K562 (cell line): ENCODE data around the gene SLC25A42. TPM values are rescaled to one million over a fixed set of nuclear protein-coding genes. Genes with fewer than 3 reads are reported as not detected.

ENCODE experiments used
- ATAC-seq: fragments of 200-7000 bp; cut with Tn5 transposase; 3 replicates; pipeline ENCODE4 v1.9.1; 2020; ENCODE audit warnings: moderate library complexity
- BruUV-seq: library from RNA; stranded (reverse); fragments of 400-500 nt; replicated peaks from 2 replicates; lab custom pipeline; 2021; lab: Mats Ljungman, UMichigan
- CTCF ChIA-PET: fragments of 300-600 bp; formaldehyde crosslinking; extraction: SDS; loops from one replicate; lab custom pipeline; 2021; ENCODE audit warnings: low intra/inter-chr PET ratio; lab: Yijun Ruan, JAX
- POLR2A ChIA-PET: fragments of 300-600, 350-650 bp; sonication (Branson Sonifier 250); formaldehyde crosslinking; extraction: SDS; loops from one replicate; lab custom pipeline; 2021; ENCODE audit warnings: antibody characterized with exemption, inconsistent platforms; lab: Yijun Ruan, JAX
- DNase-seq, 4 experiments: peaks; one replicate each; pipeline versions ENCODE4 v3.0.0 to v3.0.0-alpha.2; 2011 to 2018; ENCODE audit warnings: low spot score in 3 of 4, mixed read lengths in 3 of 4; ENCODE audit errors: extremely low read depth in 1 of 4
- FAIRE-seq: peaks from 2 replicates; lab custom pipeline; 2011; peaks lifted over from hg19 to GRCh38; lab: Jason Lieb, UNC
- H2AFZ ChIP-seq: 2 replicates; pipeline ENCODE4 v1.6.0; 2011; ENCODE audit warnings: low read depth, low read length, control low read depth, inconsistent platforms
- H3K27ac ChIP-seq: fragments of 200-600 bp; 3 replicates; pipeline ENCODE4 v1.8.0; 2011; ENCODE audit warnings: low read depth, mild to moderate bottlenecking, control low read depth, inconsistent platforms, low read length, moderate library complexity, mixed read lengths; ENCODE audit errors: extremely low read depth
- H3K27me3 ChIP-seq, 2 experiments: fragments of 300-600 bp in 1 of 2; 2 replicates in 1 of 2; 3 replicates in 1 of 2; pipeline versions ENCODE4 v1.6.0 to v1.8.0; 2011; ENCODE audit warnings: inconsistent platforms in 2 of 2, low read length in 2 of 2, mild to moderate bottlenecking in 1 of 2, mixed read lengths in 1 of 2, moderate library complexity in 1 of 2; ENCODE audit not compliant: control insufficient read depth in 2 of 2, insufficient read depth in 2 of 2
- H3K36me3 ChIP-seq: fragments of 300-600 bp; 3 replicates; pipeline ENCODE4 v1.8.0; 2011; ENCODE audit warnings: mild to moderate bottlenecking, low read length, inconsistent platforms; ENCODE audit not compliant: control insufficient read depth, insufficient read depth
- H3K4me1 ChIP-seq, 2 experiments: fragments of 200-600 bp in 1 of 2; replicated peaks in 1 of 2; 2 replicates in 1 of 2; 3 replicates in 1 of 2; pipeline versions ENCODE4 v1.5.1 to v1.8.0; 2011; ENCODE audit warnings: inconsistent platforms in 2 of 2, low read length in 2 of 2, mild to moderate bottlenecking in 1 of 2, mixed read lengths in 1 of 2, moderate library complexity in 1 of 2; ENCODE audit not compliant: control insufficient read depth in 2 of 2, insufficient read depth in 2 of 2
- H3K4me2 ChIP-seq: 2 replicates; pipeline ENCODE4 v1.6.1; 2011; ENCODE audit warnings: low read length, control low read depth, inconsistent platforms, mixed read lengths; ENCODE audit not compliant: insufficient read depth
- H3K4me3 ChIP-seq: fragments of 200-600 bp; sonication (generic), shearing (Covaris generic); 2 replicates; pipeline ENCODE4 v1.5.1; 2016; ENCODE audit warnings: control low read depth, inconsistent platforms
- H3K79me2 ChIP-seq: fragments of 200-600 bp; 3 replicates; pipeline ENCODE4 v1.8.0; 2011; ENCODE audit warnings: low read length, inconsistent platforms; ENCODE audit not compliant: control insufficient read depth, insufficient read depth
- H3K9ac ChIP-seq, 2 experiments: 2 replicates each; pipeline versions ENCODE4 v1.6.0 to v1.6.1; 2011; ENCODE audit warnings: low read depth in 2 of 2, low read length in 2 of 2, control low read depth in 1 of 2, inconsistent platforms in 1 of 2, mild to moderate bottlenecking in 1 of 2, mixed read lengths in 1 of 2; ENCODE audit not compliant: insufficient read depth in 1 of 2
- H3K9me1 ChIP-seq: one replicate; pipeline ENCODE4 v1.6.0; 2011; ENCODE audit warnings: inconsistent platforms, mild to moderate bottlenecking, low read length, moderate library complexity; ENCODE audit not compliant: control insufficient read depth, insufficient read depth
- H3K9me3 ChIP-seq: replicated peaks from 2 replicates; pipeline ENCODE4 v1.5.1; 2011; ENCODE audit warnings: low read depth, low read length, inconsistent platforms; ENCODE audit not compliant: control insufficient read depth, insufficient read depth
- H4K20me1 ChIP-seq: replicated peaks from 2 replicates; pipeline ENCODE4 v1.6.1; 2011; ENCODE audit warnings: low read length, inconsistent platforms, mixed read lengths; ENCODE audit not compliant: control insufficient read depth, insufficient read depth
- ARID2 ChIP-seq: fragments of 450-650 bp; IDR thresholded peaks from 2 replicates; pipeline ENCODE4 v1.6.1; 2017; ENCODE audit warnings: antibody characterized with exemption, mild to moderate bottlenecking
- CCAR2 ChIP-seq: fragments of 200-400 bp; formaldehyde crosslinking; IDR thresholded peaks from 2 replicates; pipeline ENCODE4 v1.6.1; 2017; ENCODE audit warnings: mild to moderate bottlenecking, low read depth, low read length
- CEBPB ChIP-seq: fragments of 450-650 bp; IDR thresholded peaks from 2 replicates; pipeline ENCODE4 v1.6.1; 2016; ENCODE audit warnings: missing genetic modification characterization, missing compliant biosample characterization
- CEBPG ChIP-seq, 3 experiments: fragments of 200-800 bp in 1 of 3; sonication (Bioruptor generic) in 1 of 3; sonication (generic) in 1 of 3; formaldehyde crosslinking in 1 of 3; IDR thresholded peaks in 2 of 3; conservative IDR thresholded peaks in 1 of 3; 2 replicates each; pipeline versions ENCODE4 v1.6.1 to v1.8.0; 2016 to 2022; ENCODE audit warnings: missing compliant biosample characterization in 2 of 3, missing genetic modification characterization in 2 of 3, mild to moderate bottlenecking in 1 of 3, missing genetic modification reagents in 1 of 3
- DACH1 ChIP-seq: fragments of 450-650 bp; IDR thresholded peaks from 2 replicates; pipeline ENCODE4 v1.6.1; 2018; ENCODE audit not compliant: partially characterized antibody
- HBP1 ChIP-seq: fragments of 450-650 bp; formaldehyde crosslinking; IDR thresholded peaks from 2 replicates; pipeline ENCODE4 v1.4.0; 2022; ENCODE audit warnings: missing genetic modification characterization
- NFRKB ChIP-seq: fragments of 450-650 bp; IDR thresholded peaks from 2 replicates; pipeline ENCODE4 v1.6.1; 2016; ENCODE audit warnings: low read depth
- NONO ChIP-seq, 2 experiments: fragments of 200-400 bp in 1 of 2; fragments of 450-650 bp in 1 of 2; formaldehyde crosslinking in 1 of 2; IDR thresholded peaks; 2 replicates each; pipeline ENCODE4 v1.6.1; 2017; ENCODE audit warnings: low read depth in 2 of 2, mild to moderate bottlenecking in 2 of 2, moderate library complexity in 2 of 2, low read length in 1 of 2
- POLR2A ChIP-seq: fragments of 450-650 bp; conservative IDR thresholded peaks from 2 replicates; pipeline ENCODE4 v1.6.1; 2016
- TBL1XR1 ChIP-seq, 2 experiments: IDR thresholded peaks; 2 replicates each; pipeline ENCODE4 v1.6.1; 2012; ENCODE audit warnings: improper control_type of control experiment in 2 of 2, low read length in 2 of 2, mild to moderate bottlenecking in 1 of 2
- THAP7 ChIP-seq: fragments of 250-450 bp; sonication (Bioruptor Pico); IDR thresholded peaks from 2 replicates; pipeline ENCODE4 v1.5.0; 2021
- THRAP3 ChIP-seq: fragments of 450-650 bp; IDR thresholded peaks from 2 replicates; pipeline ENCODE4 v1.6.1; 2016; ENCODE audit warnings: mild to moderate bottlenecking, inconsistent platforms, borderline replicate concordance
- ZBTB17 ChIP-seq: fragments of 450-650 bp; formaldehyde crosslinking; IDR thresholded peaks from 2 replicates; pipeline ENCODE4 v1.4.0; 2020; ENCODE audit warnings: mild to moderate bottlenecking
- ZBTB49 ChIP-seq: sonication (generic); formaldehyde crosslinking; IDR thresholded peaks from 2 replicates; pipeline ENCODE4 v1.8.0; 2022; ENCODE audit warnings: missing genetic modification reagents, mild to moderate bottlenecking, borderline replicate concordance
- ZKSCAN8 ChIP-seq: fragments of 200-800 bp; sonication (Bioruptor generic); IDR thresholded peaks from 2 replicates; pipeline ENCODE4 v1.6.1; 2016; ENCODE audit warnings: missing genetic modification characterization, missing compliant biosample characterization
- ZNF24 ChIP-seq: fragments of 450-650 bp; IDR thresholded peaks from 2 replicates; pipeline ENCODE4 v1.6.1; 2016
- ZNF347 ChIP-seq: fragments of 450-650 bp; formaldehyde crosslinking; IDR thresholded peaks from 2 replicates; pipeline ENCODE4 v1.4.0; 2020; ENCODE audit warnings: low read depth, mild to moderate bottlenecking, moderate library complexity
- ZNF354B ChIP-seq: fragments of 250-450 bp; sonication (Bioruptor Pico); IDR thresholded peaks from 2 replicates; pipeline ENCODE4 v1.4.0; 2020
- WGBS: fragments of 100-300 bp; shearing (Covaris generic); methylation state at CpG from one replicate; pipeline ENCODE4 v1.1.6; 2016; ENCODE audit warnings: low coverage, mixed read lengths; ENCODE audit not compliant: insufficient coverage; ENCODE audit errors: missing lambda C conversion rate; 5-methylcytosine and 5-hydroxymethylcytosine counted together
- in situ Hi-C: fragments of 300-500 bp; cut with MboI; formaldehyde crosslinking; loops from 4 replicates; pipeline ENCODE4 v1.15.0; 2018; ENCODE audit warnings: inconsistent platforms, mixed read lengths
- intact Hi-C: fragments of 100-400 bp; cut with micrococcal nuclease; formaldehyde crosslinking; loops from 2 replicates; pipeline ENCODE4 v1.14.2; 2022
- polyA plus RNA-seq, 8 experiments: library from polyadenylated mRNA; depleted of rRNA in 4 of 8; stranded (reverse) in 5 of 8; unstranded in 3 of 8; fragments of >200 nt; fragmentation: Nextera tagmentation in 2 of 8; fragmentation: Illumina TruSeq in 1 of 8; extraction: Ambion mirVana in 2 of 8; extraction: Trizol in 1 of 8; gene quantifications; 2 replicates each; pipeline versions ENCODE4 v1.2.1 to v1.2.3, GENCODE V29; 2011 to 2014; ENCODE audit warnings: inconsistent platforms in 1 of 8, missing spikeins in 1 of 8
- total RNA-seq, 7 experiments: library from RNA; depleted of rRNA in 6 of 7; stranded (reverse); fragments of >200 nt in 6 of 7; fragmentation: Illumina TruSeq in 2 of 7; extraction: Trizol in 2 of 7; gene quantifications; 2 replicates each; pipeline versions ENCODE4 v1.2.1 to v1.2.3, GENCODE V29; 2011 to 2021; ENCODE audit warnings: low replicate concordance in 1 of 7

Gene SLC25A42
- total and polyA plus RNA-seq, 9 of the 15 experiments (the other 6 are each of a cell fraction or from before 2014, with no cell fraction given): 0.59 to 32.2 (median 14.1) TPM

GRCh38 chr19:19043881-19044280 is 19.9 kb upstream of the SLC25A42 start (continued):
- no peak for TF ChIP-seq ZKSCAN8 (CRISPR knock-in tag)
- TF ChIP-seq NONO (IDR thresholded peaks at IDR 0.05; ENCODE audit: low read depth in 2 of 2, low read length in 1 of 2): no peak
- no peak for TF ChIP-seq THAP7 (CRISPR knock-in tag)
- no peak for TF ChIP-seq ZNF347
- TF ChIP-seq THRAP3: no peak
- TF ChIP-seq HBP1 (CRISPR knock-in tag): no peak

GRCh38 chr19:19049406-19049805 is 14.4 kb upstream of the SLC25A42 start:
- CTCF ChIA-PET: no interaction called here
- H3K9ac ChIP-seq: no peak overlapping the region
- in situ Hi-C loops: loop anchor here (10.0 kb wide), 1 partner anchor 275 kb away; the partner anchor contains the start of genes MAU2 and SUGP1
- peaks cover 4% of the 10 kb centered on the region for H3K9me1 ChIP-seq
- POLR2A ChIA-PET: interaction anchor here (0.6 to 2.7 kb wide), 3 partner anchors 11 to 852 kb away, joined by 3 to 11 read pairs (median 5); no protein-coding TSS in a partner anchor
- no peak overlapping the region for H3K4me2 ChIP-seq
- no peak for FAIRE-seq
- no peak for ATAC-seq
- 95% methylated on average over 2 of the region's 2 CpGs for WGBS
- H3K27me3 ChIP-seq: no peaks in the 10 kb centered on the region
- no TSS peak for BruUV-seq
- 0 out of 2 replicates have a peak, but pooled peaks cover 4% of the 10 kb centered on the region for H4K20me1 ChIP-seq
- intact Hi-C loops: no loop called here
- H3K79me2 ChIP-seq: peaks cover 3% of the 10 kb centered on the region; the same call in 2 of the 3 replicates
- no peak overlapping the region for H3K27ac ChIP-seq
- H3K36me3 ChIP-seq: peaks cover 72% of the 10 kb centered on the region
- no peak overlapping the region for H2AFZ ChIP-seq
- DNase-seq: no peak
- H3K9me3 ChIP-seq: no peaks in the 10 kb centered on the region
- no peak overlapping the region for H3K4me3 ChIP-seq
- H3K4me1 ChIP-seq: peaks cover 0 to 17% of the 10 kb centered on the region in 2 experiments; a peak in 2 of 5 replicates
- TF ChIP-seq TBL1XR1 (IDR thresholded peaks at IDR 0.05; ENCODE audit: low read length in 2 of 2) (no peak), CEBPB (peak; percentile 72), DACH1 (no peak), CEBPG (CRISPR knock-in tag; IDR thresholded peaks at IDR 0.05) (no peak), CEBPG (tag; conservative IDR thresholded peaks at IDR 0.05 in 1 of 2, IDR thresholded peaks at IDR 0.05 in 1 of 2) (peak; percentile 25 to 47; a peak in 1 of 4 replicates), ZBTB17 (CRISPR knock-in tag) (no peak), ZBTB49 (CRISPR knock-in tag) (no peak), CCAR2 (no peak), NFRKB (no peak), ARID2 (no peak), ZNF354B (CRISPR knock-in tag) (no peak), ZNF24 (no peak), POLR2A (0 out of 2 replicates have a peak, but pooled peaks have one; percentile 29)
- TF ChIP-seq, all 486 proteins: peak for 3
